Spleen (tissue), 11 donors: ENCODE results near the gene MGMT. TPM values are rescaled to one million over a fixed set of nuclear protein-coding genes. Genes with fewer than 3 reads are reported as not detected.

ENCODE experiments used
- DNase-seq: peaks from one replicate; pipeline ENCODE4 v3.0.0-alpha.2; 2020
- H3K27ac ChIP-seq, 8 donors: fragments of 200-600 bp; sonication (generic) in 7 of 8; 1 replicate in 4 of 8; 2 replicates in 4 of 8; pipeline versions ENCODE4 v1.5.0 to v1.8.0; 2016 to 2021; ENCODE audit warnings: inconsistent platforms in 4 of 8, mild to moderate bottlenecking in 4 of 8, moderate library complexity in 1 of 8
- H3K27me3 ChIP-seq, 7 donors: fragments of 200-600 bp; sonication (generic) in 6 of 7; replicated peaks in 1 of 7; 1 replicate in 4 of 7; 2 replicates in 3 of 7; pipeline versions ENCODE4 v1.5.0 to v1.8.0; 2016 to 2021; ENCODE audit warnings: inconsistent platforms in 3 of 7, mild to moderate bottlenecking in 1 of 7
- H3K36me3 ChIP-seq, 6 donors: fragments of 200-600 bp; sonication (generic) in 5 of 6; 1 replicate in 4 of 6; 2 replicates in 2 of 6; pipeline versions ENCODE4 v1.5.0 to v1.8.0; 2016 to 2021; ENCODE audit warnings: inconsistent platforms in 2 of 6
- H3K4me1 ChIP-seq, 6 donors: fragments of 200-600 bp; sonication (generic) in 5 of 6; 1 replicate in 3 of 6; 2 replicates in 3 of 6; pipeline versions ENCODE4 v1.5.0 to v1.8.0; 2016 to 2021; ENCODE audit warnings: inconsistent platforms in 3 of 6
- H3K4me3 ChIP-seq, 8 donors: fragments of 200-600 bp; sonication (generic) in 7 of 8; 1 replicate in 4 of 8; 2 replicates in 4 of 8; pipeline versions ENCODE4 v1.5.0 to v1.8.0; 2016 to 2021; ENCODE audit warnings: inconsistent platforms in 4 of 8, mild to moderate bottlenecking in 4 of 8, moderate library complexity in 2 of 8
- H3K9me3 ChIP-seq, 8 donors: fragments of 200-600 bp; sonication (generic) in 7 of 8; 1 replicate in 4 of 8; 2 replicates in 4 of 8; pipeline versions ENCODE4 v1.5.0 to v1.8.0; 2016 to 2021; ENCODE audit warnings: inconsistent platforms in 4 of 8
- CTCF ChIP-seq, 11 experiments: fragments of 200-600 bp in 7 of 11; fragments of 450-650 bp in 4 of 11; sonication (generic) in 4 of 11; IDR thresholded peaks in 8 of 11; conservative IDR thresholded peaks in 3 of 11; 1 replicate in 7 of 11; 2 replicates in 4 of 11; pipeline versions ENCODE4 v1.4.0 to v1.8.0; 2016 to 2021; ENCODE audit warnings: antibody characterized with exemption in 11 of 11, inconsistent platforms in 4 of 11, mild to moderate bottlenecking in 1 of 11
- POLR2A ChIP-seq, 3 donors: fragments of 450-650 bp; IDR thresholded peaks; one replicate each; pipeline ENCODE4 v1.5.1; 2017; ENCODE audit warnings: antibody characterized with exemption in 3 of 3, mild to moderate bottlenecking in 1 of 3
- POLR2AphosphoS5 ChIP-seq, 3 donors: sonication (generic); formaldehyde crosslinking; IDR thresholded peaks; one replicate each; pipeline ENCODE4 v1.5.1; 2017; ENCODE audit warnings: antibody characterized with exemption in 3 of 3
- WGBS, 5 donors: extraction: QIAGEN DNeasy Blood & Tissue Kit in 3 of 5; methylation state at CpG; one replicate each; pipeline versions ENCODE4 v1.1.5 to v1.1.7; 2013 to 2018; 5-methylcytosine and 5-hydroxymethylcytosine counted together
- intact Hi-C: fragments of 100-400 bp; cut with DNase I; formaldehyde crosslinking; loops from one replicate; pipeline ENCODE4 v1.15.0; 2023; ENCODE audit warnings: low total_unique reads
- polyA plus RNA-seq, 3 donors: library from polyadenylated mRNA; stranded (reverse); fragments of 200-250 nt; gene quantifications; one replicate each; pipeline ENCODE4 v1.2.1, GENCODE V29; 2013
- total RNA-seq, 7 donors: library from RNA; depleted of rRNA in 3 of 7; stranded (reverse); fragments of >200 nt in 3 of 7; fragmentation: NEBNext Ultra II Directional in 4 of 7; extraction: Animal tissue kit (Norgen Biotek cat#: 25700) in 4 of 7; gene quantifications; one replicate each; pipeline versions ENCODE4 v1.1.0 to v1.2.1, GENCODE V29; 2016 to 2021
- donor health status: healthy with polysubstance abuse.
- donor health status: DM: no; HTN: no; CAD: no; lungs with moderate emphysema.
- donor health status: DM: no; HTN: no; CAD: no.
- donor health status: Bipolar disorder and iron deficiency.
- donor health status: healthy.
- donor health status: DM: no; HTN: no; CAD: no.
- donor health status: DM: yes; HTN: yes; CAD: no.

Gene MGMT
- total and polyA plus RNA-seq, 10 donors, result 14.3 to 33.4 (median 21.7) TPM

- TF ChIP-seq POLR2AphosphoS5 (IDR thresholded peaks at IDR 0.05), result no peak
- TF ChIP-seq CTCF (IDR thresholded peaks at IDR 0.05 in 8 of 11, conservative IDR thresholded peaks at IDR 0.05 in 3 of 11), result no peak
- no peak for TF ChIP-seq POLR2A (IDR thresholded peaks at IDR 0.05)
- WGBS, 5 donors, result 68 to 81% (median 76%) methylated on average over 11 of the region's 11 CpGs
- no peak for DNase-seq
- no peak overlapping the region for H3K27ac ChIP-seq
- intact Hi-C loops, result no loop called here
- H3K27me3 ChIP-seq, result no peaks in the 10 kb centered on the region
- peaks cover 0 to 23% (median 2%) of the 10 kb centered on the region in 6 donors for H3K36me3 ChIP-seq
- no peak overlapping the region for H3K4me3 ChIP-seq
- no peaks in the 10 kb centered on the region for H3K9me3 ChIP-seq
- H3K4me1 ChIP-seq, result peaks cover 8 to 62% (median 34%) of the 10 kb centered on the region in 6 donors
Measured at GRCh38 chr10:129470103-129470851, 3.2 kb downstream of the MGMT start.

GRCh38 chr10:129471447-129472175, 4.6 kb downstream of the MGMT start:
- H3K27me3 ChIP-seq, result no peaks in the 10 kb centered on the region
- DNase-seq, result no peak
- no peak overlapping the region for H3K4me3 ChIP-seq
- no peak overlapping the region for H3K27ac ChIP-seq
- H3K36me3 ChIP-seq, result peaks cover 0 to 23% (median 2%) of the 10 kb centered on the region in 6 donors
- H3K4me1 ChIP-seq, result peaks cover 8 to 69% (median 36%) of the 10 kb centered on the region in 6 donors
- H3K9me3 ChIP-seq, result no peaks in the 10 kb centered on the region
- no peak for TF ChIP-seq POLR2AphosphoS5 (IDR thresholded peaks at IDR 0.05)
- intact Hi-C loops, result no loop called here
- 91 to 93% (median 92%) methylated on average over 16 of the region's 16 CpGs for WGBS, 5 donors

- DNase-seq, result no peak
- peak overlapping the region in 4 of 8 donors; percentile 60 to 70 (median 64) for H3K27ac ChIP-seq
- intact Hi-C loops, result no loop called here
Measured at GRCh38 chr10:129472696-129473555, 5.9 kb downstream of the MGMT start.

More at GRCh38 chr10:129472696-129473555, 5.9 kb downstream of the MGMT start:
- Histone ChIP-seq H3K4me1 (peaks cover 3 to 61% (median 29%) of the 10 kb centered on the region in 6 donors), H3K9me3 (no peaks in the 10 kb centered on the region), H3K4me3 (no peak overlapping the region), H3K36me3 (peaks cover 0 to 23% (median 2%) of the 10 kb centered on the region in 6 donors), H3K27me3 (no peaks in the 10 kb centered on the region)
- 81 to 89% (median 88%) methylated on average over 22 of the region's 22 CpGs for WGBS, 5 donors
- TF ChIP-seq POLR2A (IDR thresholded peaks at IDR 0.05), result no peak
- no peak for TF ChIP-seq CTCF (IDR thresholded peaks at IDR 0.05 in 8 of 11, conservative IDR thresholded peaks at IDR 0.05 in 3 of 11)
- TF ChIP-seq POLR2AphosphoS5 (IDR thresholded peaks at IDR 0.05), result no peak
